CD4-positive, alpha-beta T cell treated with Interleukin-2 at 100 ng/mL for 4 hours (primary cell): ENCODE results near the gene VIPR2.

Experiments
- DNase-seq: peaks from one replicate; pipeline ENCODE4 v3.0.0-alpha.2; 2020; ENCODE audit warnings: low spot score

VIPR2 gene

GRCh38 chr7:159119026-159119741, 25.5 kb downstream of the VIPR2 start:
- no peak for DNase-seq

DNA sequence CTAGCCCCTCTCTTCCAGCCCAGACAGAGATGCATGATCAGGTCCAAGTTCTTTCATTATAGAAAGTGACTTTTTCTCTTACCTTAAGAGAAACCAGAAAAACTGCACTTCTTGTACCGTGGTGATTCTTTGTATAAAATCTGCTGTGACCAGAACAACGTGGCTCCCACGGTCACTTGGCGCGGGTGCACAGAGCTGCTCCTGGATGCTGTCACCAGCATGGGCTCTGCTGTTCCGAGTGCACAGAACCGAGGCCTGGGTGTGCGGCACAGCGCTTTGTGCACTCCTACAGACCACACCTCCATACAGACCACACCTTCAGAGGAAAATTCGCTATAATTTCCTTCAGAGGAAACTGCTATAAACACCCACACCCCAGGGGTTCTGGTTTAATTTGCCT, 26.0 kb downstream of the VIPR2 start:
- DNase-seq: no peak

DNA sequence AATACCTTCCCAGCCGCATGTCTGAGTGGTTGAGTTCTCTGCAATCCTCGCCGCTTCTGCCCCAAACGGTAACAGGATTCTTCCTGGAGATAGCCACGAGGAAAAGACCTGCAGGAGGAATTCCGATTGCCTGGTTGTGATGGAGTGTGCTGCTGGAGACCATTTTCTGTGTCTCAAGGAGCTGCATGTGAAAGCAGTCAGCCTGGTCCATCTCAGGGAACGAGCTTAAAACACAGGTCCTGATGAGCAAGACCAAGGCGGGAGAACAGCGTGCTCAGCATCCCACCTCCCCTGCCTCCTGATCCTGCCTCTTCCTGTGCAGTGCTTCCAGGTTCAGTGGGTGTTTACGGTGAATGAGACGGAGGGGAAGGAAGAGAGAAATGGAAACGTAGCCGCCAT, 26.5 kb downstream of the VIPR2 start:
- no peak for DNase-seq

- no peak for DNase-seq
Measured at GRCh38 chr7:159117366-159118196, 27.1 kb downstream of the VIPR2 start.

GRCh38 chr7:159116581-159117339, 27.9 kb downstream of the VIPR2 start:
- no peak for DNase-seq

GRCh38 chr7:159115601-159116501, 28.8 kb downstream of the VIPR2 start:
- DNase-seq: no peak

- no peak for DNase-seq
Measured at GRCh38 chr7:159114981-159115380, 29.7 kb downstream of the VIPR2 start.

DNA sequence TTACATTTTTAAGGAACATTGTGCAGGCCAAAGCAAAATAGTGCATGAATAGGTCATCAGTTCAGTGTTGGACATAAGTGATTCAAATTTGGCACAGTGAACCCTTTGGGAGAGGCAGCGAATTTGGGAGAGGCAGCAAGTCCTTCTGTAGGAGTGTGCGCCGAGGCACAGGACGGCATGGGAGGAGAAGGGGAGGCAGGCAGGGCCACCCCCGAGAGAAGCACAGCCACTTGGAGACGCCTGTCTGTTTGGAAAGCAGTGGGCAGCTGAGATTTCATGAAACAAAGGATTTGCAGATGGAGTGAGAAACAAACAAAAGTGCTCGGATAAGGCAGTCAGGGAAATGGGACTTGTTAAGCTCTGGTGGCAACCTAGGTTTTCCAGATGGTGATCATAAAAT, 30.6 kb downstream of the VIPR2 start:
- no peak for DNase-seq

DNA sequence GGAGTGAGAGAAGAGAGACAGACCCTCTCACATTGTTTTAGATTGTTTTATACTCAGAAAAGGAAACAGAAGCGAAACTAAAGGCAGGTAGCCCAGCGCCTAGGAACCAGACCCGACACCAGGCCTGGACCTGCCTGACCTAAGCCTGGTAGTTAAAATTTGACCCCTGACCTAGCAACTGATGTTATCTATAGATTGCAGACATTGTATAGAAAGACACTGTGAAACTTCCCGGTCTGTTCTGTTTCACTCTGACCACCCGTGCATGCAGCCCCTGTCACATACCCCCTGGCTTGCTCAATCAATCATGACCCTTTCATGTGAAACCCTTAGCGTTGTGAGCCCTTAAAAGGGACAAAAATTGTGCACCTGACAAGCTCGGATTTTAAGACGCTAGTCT, 31.6 kb downstream of the VIPR2 start:
- no peak for DNase-seq

GRCh38 chr7:159112136-159113011, 32.3 kb downstream of the VIPR2 start:
- DNase-seq: no peak

GRCh38 chr7:159109653-159110035, 35.0 kb downstream of the VIPR2 start:
- no peak for DNase-seq

DNA sequence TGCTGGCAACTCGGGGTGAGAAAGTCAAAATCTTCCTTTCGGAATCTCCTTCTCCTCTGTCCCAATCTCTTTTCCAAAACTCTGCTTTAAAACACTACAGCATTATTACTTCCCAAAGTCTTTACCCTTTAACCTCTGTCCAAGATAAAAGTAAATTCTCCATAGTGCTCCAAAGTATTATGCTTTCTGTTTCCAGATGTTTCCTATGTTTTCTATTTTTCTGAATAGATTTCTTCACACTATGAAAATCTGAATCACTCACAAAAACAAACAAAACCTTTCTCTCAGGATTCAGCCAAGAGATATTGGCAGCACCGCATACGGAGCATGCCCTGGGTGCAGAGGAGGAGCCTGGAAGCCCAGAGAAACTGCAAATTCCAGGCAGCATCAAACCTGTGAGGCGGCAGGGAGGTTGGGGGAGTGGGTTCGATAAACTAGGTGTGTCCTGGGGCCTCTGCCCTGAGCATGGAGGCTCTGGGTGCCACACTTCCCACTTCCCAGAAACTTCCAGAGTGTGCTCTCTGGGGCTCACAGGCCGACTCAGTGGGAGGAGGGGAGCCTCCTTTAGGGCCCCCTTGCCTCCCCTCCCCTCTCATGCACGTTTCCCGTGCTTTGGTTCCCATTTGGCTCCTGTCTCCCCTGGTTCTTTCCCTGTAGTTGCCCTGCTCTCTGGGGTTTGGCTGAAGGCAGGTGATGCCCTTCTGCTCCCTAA, 35.6 kb downstream of the VIPR2 start:
- no peak for DNase-seq

- no peak for DNase-seq
Measured at GRCh38 chr7:159108491-159108890, 36.2 kb downstream of the VIPR2 start.

GRCh38 chr7:159107161-159107892, 37.3 kb downstream of the VIPR2 start:
- DNase-seq: no peak

GRCh38 chr7:159105832-159106811, 38.5 kb downstream of the VIPR2 start:
- DNase-seq: no peak

DNA sequence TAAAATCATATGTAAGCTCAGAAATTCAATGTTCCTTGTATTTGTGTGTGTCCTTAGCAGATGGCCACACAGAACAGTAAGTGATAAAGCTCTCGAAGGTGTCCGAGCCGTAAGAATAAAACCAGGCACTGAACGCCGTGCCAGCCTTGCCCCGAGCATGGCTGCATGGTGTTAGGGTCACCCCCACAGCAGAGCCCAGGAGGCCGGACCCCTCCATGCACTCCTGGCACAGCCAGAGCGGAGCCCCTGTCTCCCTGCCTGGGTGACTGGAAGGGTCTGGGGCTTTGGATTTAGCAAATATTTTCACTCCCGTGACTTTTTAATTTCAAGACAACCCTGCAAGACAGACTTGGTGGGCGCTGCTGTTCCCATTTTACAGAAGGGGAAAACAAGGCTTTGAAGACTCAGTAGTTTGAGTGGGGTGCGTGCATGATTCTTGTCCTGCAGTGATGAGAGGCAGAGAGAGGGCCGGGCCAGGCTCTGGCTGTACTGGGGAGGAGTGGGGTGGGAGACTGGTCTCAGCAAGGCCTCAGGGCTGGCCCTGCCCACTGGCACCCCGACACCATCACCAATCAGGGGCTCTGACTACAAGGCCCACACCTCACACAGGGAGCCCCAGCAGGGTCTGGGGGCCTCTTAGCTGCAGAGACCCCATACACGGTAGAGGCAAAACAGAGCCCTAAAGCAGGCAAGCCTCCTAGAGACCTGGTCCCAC, 39.4 kb downstream of the VIPR2 start:
- DNase-seq: no peak

DNA sequence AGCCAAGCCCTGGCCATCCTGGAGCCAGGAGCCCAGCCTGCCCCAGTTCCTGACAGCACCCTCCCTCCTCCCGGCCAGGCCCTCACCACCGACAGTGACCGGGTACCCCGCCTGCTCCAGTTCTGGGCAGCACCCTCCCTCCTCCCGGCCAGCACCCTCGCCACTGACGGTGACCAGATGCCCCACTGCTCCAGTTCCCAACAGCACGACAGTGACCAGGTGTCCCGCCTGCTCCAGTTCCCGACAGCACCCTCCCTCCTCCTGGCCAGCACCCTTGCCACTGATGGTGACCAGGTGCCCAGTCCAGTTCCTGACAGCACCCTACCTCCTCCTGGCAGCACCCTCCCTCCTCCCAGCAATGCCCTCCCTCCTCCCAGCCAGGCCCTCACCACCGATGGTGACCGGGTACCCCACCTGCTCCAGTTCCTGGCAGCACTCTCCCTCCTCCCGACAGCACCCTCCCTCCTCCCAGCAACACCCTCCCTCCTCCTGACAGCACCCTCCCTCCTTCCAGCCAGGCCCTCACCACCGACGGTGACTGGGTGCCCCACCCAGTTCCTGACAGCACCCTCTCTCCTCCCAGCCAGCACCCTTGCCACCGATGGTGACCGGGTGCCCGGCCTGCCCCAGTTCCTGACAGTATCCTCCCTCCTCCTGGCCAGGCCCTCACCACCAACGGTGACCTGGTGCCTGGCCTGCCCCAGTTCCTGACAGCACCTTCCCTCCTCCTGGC, 40.3 kb downstream of the VIPR2 start:
- DNase-seq: no peak
